ENCODE measurements around the gene ATL3.

DNA sequence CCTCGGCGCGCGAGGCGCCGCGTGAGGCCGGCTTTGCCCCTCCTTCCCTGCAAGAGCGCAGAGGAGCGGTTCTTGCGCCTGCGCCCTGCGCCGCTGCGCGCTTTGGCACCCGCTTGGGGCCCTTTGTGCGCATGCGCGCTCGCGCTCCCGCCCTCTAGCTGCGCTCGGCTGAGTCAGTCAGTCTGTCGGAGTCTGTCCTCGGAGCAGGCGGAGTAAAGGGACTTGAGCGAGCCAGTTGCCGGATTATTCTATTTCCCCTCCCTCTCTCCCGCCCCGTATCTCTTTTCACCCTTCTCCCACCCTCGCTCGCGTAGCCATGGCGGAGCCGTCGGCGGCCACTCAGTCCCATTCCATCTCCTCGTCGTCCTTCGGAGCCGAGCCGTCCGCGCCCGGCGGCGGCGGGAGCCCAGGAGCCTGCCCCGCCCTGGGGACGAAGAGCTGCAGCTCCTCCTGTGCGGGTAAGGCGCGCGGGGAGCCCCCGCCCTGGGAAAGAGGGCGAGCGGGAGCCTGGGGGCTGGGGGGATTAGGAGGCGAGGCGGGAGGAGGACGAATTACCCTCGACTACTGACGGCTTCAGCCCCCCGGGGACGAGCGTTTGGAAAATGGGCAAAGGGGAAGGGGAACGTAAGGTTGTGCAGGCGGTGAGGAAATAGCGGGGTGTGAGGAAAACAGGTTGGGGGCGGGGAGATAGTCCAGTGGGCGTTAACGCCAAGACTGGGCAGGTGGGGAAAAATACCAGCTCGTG lies 10.3 kb upstream of the ATL3 start, which contains the start of gene RTN3:
- TF ChIP-seq, protein P1, sequence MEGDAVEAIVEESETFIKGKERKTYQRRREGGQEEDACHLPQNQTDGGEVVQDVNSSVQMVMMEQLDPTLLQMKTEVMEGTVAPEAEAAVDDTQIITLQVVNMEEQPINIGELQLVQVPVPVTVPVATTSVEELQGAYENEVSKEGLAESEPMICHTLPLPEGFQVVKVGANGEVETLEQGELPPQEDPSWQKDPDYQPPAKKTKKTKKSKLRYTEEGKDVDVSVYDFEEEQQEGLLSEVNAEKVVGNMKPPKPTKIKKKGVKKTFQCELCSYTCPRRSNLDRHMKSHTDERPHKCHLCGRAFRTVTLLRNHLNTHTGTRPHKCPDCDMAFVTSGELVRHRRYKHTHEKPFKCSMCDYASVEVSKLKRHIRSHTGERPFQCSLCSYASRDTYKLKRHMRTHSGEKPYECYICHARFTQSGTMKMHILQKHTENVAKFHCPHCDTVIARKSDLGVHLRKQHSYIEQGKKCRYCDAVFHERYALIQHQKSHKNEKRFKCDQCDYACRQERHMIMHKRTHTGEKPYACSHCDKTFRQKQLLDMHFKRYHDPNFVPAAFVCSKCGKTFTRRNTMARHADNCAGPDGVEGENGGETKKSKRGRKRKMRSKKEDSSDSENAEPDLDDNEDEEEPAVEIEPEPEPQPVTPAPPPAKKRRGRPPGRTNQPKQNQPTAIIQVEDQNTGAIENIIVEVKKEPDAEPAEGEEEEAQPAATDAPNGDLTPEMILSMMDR (conservative IDR thresholded peaks at IDR 0.05 in 1 of 2, IDR thresholded peaks at IDR 0.05 in 1 of 2; ENCODE audit: extremely low read depth in 1 of 2, insufficient read depth in 1 of 2, low read depth in 1 of 2, low read length in 2 of 2), result peak in 1 of 2 donors; percentile 8
- TF ChIP-seq EZH2 (IDR thresholded peaks at IDR 0.05; ENCODE audit: borderline replicate concordance, low read length), result no peak
